Measurements from ENCODE around the gene DHX35. TPM values are rescaled to one million over a fixed set of nuclear protein-coding genes. Genes with fewer than 3 reads are reported as not detected.

DHX35 gene
- polyA plus RNA-seq, 1 donor from 2014 or later, result 21.3 TPM

DNA sequence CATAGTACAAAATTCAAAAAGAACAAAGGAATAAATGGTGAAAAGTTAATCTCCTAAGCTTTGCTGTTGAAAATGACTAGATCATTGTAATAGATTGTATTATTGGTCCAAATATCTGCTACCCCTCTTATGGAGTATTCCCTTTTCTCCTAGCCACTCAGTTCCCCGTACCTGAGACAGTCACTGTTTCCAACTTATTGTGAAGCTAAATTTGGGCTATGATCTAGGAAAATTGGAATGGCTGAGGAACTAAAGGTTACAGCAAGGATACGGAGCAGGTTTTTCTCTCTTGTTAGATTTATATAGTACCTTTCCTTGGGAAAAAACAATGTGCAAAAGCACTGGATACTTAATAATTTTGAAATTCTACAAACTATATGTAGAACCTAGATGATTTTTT lies 17.3 kb downstream of the DHX35 start:
- no peak overlapping the region for H3K27ac ChIP-seq (ENCODE audit: low read length)
- TF ChIP-seq TAF1 (IDR thresholded peaks at IDR 0.05; ENCODE audit: low read depth) (no peak), SMC3 (conservative IDR thresholded peaks at IDR 0.05; ENCODE audit: poor library complexity) (no peak), EP300 (conservative IDR thresholded peaks at IDR 0.05; ENCODE audit: poor library complexity, severe bottlenecking) (no peak), MXI1 (conservative IDR thresholded peaks at IDR 0.05; ENCODE audit: poor library complexity, severe bottlenecking) (no peak), POLR2AphosphoS5 (IDR thresholded peaks at IDR 0.05) (no peak), EZH2 (IDR thresholded peaks at IDR 0.05; ENCODE audit: borderline replicate concordance, insufficient read depth, low read length, poor library complexity, severe bottlenecking) (no peak), RAD21 (conservative IDR thresholded peaks at IDR 0.05) (no peak)
- TF ChIP-seq, protein P1, sequence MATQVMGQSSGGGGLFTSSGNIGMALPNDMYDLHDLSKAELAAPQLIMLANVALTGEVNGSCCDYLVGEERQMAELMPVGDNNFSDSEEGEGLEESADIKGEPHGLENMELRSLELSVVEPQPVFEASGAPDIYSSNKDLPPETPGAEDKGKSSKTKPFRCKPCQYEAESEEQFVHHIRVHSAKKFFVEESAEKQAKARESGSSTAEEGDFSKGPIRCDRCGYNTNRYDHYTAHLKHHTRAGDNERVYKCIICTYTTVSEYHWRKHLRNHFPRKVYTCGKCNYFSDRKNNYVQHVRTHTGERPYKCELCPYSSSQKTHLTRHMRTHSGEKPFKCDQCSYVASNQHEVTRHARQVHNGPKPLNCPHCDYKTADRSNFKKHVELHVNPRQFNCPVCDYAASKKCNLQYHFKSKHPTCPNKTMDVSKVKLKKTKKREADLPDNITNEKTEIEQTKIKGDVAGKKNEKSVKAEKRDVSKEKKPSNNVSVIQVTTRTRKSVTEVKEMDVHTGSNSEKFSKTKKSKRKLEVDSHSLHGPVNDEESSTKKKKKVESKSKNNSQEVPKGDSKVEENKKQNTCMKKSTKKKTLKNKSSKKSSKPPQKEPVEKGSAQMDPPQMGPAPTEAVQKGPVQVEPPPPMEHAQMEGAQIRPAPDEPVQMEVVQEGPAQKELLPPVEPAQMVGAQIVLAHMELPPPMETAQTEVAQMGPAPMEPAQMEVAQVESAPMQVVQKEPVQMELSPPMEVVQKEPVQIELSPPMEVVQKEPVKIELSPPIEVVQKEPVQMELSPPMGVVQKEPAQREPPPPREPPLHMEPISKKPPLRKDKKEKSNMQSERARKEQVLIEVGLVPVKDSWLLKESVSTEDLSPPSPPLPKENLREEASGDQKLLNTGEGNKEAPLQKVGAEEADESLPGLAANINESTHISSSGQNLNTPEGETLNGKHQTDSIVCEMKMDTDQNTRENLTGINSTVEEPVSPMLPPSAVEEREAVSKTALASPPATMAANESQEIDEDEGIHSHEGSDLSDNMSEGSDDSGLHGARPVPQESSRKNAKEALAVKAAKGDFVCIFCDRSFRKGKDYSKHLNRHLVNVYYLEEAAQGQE (IDR thresholded peaks at IDR 0.05; ENCODE audit: borderline replicate concordance), result no peak
- TF ChIP-seq, protein P2, sequence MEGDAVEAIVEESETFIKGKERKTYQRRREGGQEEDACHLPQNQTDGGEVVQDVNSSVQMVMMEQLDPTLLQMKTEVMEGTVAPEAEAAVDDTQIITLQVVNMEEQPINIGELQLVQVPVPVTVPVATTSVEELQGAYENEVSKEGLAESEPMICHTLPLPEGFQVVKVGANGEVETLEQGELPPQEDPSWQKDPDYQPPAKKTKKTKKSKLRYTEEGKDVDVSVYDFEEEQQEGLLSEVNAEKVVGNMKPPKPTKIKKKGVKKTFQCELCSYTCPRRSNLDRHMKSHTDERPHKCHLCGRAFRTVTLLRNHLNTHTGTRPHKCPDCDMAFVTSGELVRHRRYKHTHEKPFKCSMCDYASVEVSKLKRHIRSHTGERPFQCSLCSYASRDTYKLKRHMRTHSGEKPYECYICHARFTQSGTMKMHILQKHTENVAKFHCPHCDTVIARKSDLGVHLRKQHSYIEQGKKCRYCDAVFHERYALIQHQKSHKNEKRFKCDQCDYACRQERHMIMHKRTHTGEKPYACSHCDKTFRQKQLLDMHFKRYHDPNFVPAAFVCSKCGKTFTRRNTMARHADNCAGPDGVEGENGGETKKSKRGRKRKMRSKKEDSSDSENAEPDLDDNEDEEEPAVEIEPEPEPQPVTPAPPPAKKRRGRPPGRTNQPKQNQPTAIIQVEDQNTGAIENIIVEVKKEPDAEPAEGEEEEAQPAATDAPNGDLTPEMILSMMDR (IDR thresholded peaks at IDR 0.05; ENCODE audit: poor library complexity, severe bottlenecking), result no peak

DNA sequence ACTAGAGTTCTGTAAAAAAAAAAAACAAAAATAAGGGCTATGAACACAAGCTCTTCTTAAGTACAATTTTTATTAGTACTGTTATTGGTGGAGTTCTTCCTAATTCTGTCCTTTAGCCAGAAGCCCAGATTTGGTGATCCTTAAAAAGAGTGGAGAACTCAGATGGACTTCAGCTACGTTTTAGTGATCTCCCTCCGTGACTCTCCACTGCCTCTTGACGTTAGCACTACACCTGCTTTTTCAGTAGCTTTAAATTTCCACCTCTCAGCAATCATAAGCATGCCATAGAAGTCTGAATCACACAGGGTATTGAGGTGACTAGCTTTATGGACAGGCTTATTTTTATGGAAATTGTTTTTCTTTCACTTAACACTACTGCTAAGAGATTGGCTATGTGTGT lies 17.7 kb downstream of the DHX35 start:
- no peak overlapping the region for H3K4me3 ChIP-seq (ENCODE audit: low read length)
- H3K27ac ChIP-seq (ENCODE audit: low read length), result no peak overlapping the region
- no peaks in the 10 kb centered on the region for H4K20me1 ChIP-seq (ENCODE audit: insufficient read depth)
- H3F3A ChIP-seq (ENCODE audit: insufficient read depth, low read length, poor library complexity, severe bottlenecking), result no peaks in the 10 kb centered on the region
- no peak overlapping the region for H3K4me2 ChIP-seq (ENCODE audit: low read length)
- H2AFZ ChIP-seq (ENCODE audit: low read depth, low read length), result no peak overlapping the region
- H3K36me3 ChIP-seq (ENCODE audit: insufficient read depth, low read length), result no peaks in the 10 kb centered on the region
- H3K79me2 ChIP-seq (replicated peaks; ENCODE audit: insufficient read depth, low read length), result no peaks in the 10 kb centered on the region
- no peaks in the 10 kb centered on the region for H3K9me3 ChIP-seq (ENCODE audit: low read length)
- no peak overlapping the region for H3K9ac ChIP-seq (ENCODE audit: low read length)
- no peaks in the 10 kb centered on the region for H3K9me2 ChIP-seq (ENCODE audit: insufficient read depth, low read length)
- TF ChIP-seq POLR2AphosphoS5 (IDR thresholded peaks at IDR 0.05), result no peak
- TF ChIP-seq, protein P2 (IDR thresholded peaks at IDR 0.05; ENCODE audit: poor library complexity, severe bottlenecking), result no peak
- TF ChIP-seq EP300 (conservative IDR thresholded peaks at IDR 0.05; ENCODE audit: poor library complexity, severe bottlenecking), result no peak
- TF ChIP-seq TAF1 (IDR thresholded peaks at IDR 0.05; ENCODE audit: low read depth), result no peak
- H3K27me3 ChIP-seq (ENCODE audit: insufficient read depth, low read depth, low read length), result no peaks in the 10 kb centered on the region

More for the DNA sequence above, 17.3 kb downstream of the DHX35 start:
- Histone ChIP-seq H2AFZ (ENCODE audit: low read depth, low read length) (no peak overlapping the region), H3K9me3 (ENCODE audit: low read length) (no peaks in the 10 kb centered on the region), H3K9me2 (ENCODE audit: insufficient read depth, low read length) (no peaks in the 10 kb centered on the region), H3K4me3 (ENCODE audit: low read length) (no peak overlapping the region), H3K79me2 (replicated peaks; ENCODE audit: insufficient read depth, low read length) (no peaks in the 10 kb centered on the region), H3K36me3 (ENCODE audit: insufficient read depth, low read length) (no peaks in the 10 kb centered on the region), H3K27me3 (ENCODE audit: insufficient read depth, low read depth, low read length) (no peaks in the 10 kb centered on the region), H3F3A (ENCODE audit: insufficient read depth, low read length, poor library complexity, severe bottlenecking) (no peaks in the 10 kb centered on the region), H3K9ac (ENCODE audit: low read length) (no peak overlapping the region), H3K4me2 (ENCODE audit: low read length) (no peak overlapping the region), H4K20me1 (ENCODE audit: insufficient read depth) (no peaks in the 10 kb centered on the region)

Measured in neural cell (in vitro differentiated cells).